Measurements from ENCODE around the gene NPPC.

Gene NPPC

DNA sequence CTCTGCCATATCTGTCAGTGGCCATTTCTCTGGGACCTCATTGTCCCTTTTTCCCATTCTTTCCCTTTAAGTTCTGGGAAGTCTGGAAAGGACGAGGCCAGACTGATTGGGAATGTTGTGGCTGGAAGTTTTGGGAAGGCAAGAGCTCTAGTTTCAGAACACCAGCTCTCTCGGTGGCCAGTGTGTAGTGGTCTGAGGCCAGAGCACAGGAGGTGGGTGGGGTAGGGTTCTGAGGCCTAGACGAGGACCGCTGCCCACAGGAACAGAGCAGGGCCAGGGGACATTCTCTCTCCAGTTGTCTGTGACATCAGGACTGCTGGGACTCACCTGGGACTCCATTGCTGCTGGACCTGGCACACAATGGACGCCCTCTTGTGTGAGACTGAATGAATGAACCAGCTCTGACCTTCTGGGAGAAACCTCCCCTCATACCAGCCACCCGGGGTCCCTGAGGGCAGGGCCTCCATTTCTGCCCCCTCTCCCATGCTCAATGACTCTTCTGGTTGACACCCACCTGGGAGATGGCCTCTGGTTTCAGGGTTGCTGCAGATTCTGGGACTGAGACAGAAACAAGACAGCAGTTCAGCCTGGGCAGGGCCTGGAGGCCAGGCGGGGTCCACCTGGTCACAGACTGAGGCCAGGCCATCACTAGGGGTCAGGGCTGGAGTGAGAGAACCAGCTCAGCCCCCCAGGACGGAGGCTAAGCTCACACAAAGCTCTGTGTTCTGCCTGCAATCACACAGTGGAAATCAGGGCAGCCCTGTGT lies 8.4 kb upstream of the NPPC start:
- DNase-seq: no peak

DNA sequence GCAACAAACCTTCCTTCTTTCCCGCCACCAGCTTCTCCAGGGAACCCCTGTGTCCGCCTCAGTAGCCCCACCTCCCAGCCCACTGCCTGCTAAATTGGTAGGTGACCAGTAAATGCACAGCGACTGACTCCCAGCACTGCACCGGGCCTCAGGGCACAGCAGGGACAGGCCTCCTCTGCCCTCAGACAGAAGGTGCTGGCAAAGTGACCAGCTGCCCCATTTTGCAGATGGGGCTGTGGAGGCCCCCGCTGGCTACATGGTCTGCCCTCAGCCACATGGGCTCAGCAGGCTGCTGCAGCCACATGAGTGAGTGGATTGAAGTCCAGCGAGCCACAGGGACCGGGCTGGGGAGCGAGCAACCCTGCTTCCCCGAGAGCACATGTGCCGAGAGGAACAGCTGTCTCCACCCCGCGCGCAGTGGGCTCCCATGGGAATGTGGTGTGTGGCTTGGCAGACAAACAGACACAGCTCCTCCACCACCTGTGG lies 7.8 kb upstream of the NPPC start:
- no peak for DNase-seq

DNA sequence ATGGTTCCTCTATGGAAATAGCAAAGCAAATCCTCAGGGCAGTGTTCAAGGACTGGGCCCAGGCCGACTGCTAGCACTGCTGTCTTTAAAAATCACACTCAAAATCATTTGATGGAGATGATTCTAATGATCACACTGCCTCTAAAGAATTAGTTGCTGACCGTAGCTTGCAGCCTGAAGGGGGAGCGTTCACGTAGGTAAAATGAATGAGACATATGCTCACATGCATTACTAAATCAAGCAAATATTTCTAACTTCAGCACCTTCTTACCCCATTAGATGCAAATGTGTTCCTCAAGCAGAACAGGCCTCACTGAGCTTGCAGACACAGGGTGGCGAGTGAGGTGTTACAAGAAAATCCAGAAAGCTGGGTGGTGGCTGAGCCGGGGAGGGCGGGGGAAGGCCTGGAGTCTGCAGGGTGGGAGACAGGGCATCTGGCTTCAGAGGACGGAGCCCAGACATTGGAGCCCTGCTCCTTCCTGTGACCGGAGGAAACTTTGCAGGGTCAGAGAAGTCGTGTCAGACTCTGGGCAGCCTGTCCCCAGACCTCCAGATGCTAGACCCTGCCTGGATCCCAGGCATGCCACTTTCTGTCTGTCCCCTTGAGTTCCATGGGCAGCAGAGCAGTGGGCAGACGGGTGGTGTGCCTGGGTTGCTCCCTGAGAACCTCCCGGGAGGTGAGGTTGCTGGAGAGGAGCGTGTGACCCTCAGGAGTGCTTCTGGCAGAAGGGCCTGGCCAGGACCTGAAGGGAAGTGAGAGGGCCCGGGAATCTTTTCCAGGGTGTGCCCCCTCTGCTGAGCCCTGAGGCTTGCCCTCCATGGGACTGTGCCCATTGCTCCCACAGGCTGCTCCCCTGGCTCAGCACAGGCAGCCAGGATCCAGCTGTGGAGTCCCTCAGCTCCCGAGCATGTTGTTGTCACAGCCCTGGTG lies 7.1 kb upstream of the NPPC start:
- DNase-seq: no peak

DNA sequence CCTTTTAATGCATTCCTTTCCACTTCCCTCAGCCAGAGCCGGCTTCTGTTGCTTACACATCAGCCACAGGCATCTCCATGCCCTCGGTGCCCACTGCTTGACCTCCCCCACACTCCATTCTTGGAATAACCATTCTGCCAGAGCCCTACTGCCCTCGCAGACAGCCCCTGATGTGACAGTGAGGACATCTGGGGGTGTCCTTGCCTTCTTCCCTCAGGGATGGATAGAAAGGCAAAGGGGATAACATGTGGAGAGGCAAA lies 6.4 kb upstream of the NPPC start:
- DNase-seq: no peak

DNA sequence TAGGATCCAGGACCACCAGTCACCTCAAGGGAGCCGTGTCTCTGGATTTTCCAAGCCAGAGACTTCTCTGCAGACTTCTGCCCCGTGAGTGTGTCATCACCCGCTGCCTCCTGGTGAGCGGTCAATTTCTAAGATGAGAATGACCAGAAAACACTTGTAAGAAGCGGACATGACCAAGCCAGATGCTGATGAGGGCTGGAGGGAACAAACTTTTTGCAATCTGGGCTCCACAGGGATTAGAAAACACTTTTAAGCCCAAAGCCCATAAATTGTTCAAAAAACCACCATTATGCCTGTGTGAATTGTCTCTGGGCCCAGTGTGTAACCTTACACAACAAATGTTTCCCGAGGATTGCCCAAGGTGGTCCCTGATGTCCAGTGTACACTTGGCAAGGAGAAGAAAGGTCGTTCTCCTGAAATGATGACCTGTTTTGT lies 5.3 kb upstream of the NPPC start:
- DNase-seq: no peak

DNA sequence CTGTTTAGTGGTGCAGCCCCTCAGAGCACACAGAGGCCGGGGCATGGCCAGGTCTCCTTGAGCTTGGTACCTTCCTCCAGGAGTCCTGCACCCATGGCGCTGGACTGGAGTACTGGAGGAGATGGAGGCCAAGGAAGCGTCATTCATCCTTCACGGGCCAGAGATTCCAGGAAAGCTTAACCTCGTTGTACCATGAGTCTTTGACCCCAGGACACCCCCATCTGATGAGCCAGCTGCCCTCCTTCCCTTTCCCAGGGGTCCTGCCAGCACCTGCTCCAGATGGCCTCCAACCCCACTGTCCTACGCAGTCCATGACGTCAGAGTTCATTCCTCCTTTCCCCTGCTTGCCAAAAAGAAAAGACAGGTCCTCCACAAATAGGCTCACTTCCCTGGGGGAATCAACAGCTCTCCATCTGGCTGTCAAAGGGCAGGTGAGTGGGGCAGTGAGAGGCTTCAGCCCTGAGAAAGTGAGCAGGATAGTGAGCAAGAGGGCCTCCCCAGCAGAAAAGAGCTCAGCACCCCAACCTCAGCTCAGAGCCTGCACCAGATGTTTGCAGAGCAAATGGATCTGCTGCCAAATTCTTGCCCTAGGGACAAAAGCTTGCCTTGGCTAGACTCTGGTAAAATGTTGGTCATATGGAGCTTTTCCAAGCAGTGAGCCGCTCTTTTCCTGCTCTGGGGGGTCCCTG lies 4.5 kb upstream of the NPPC start:
- DNase-seq: no peak

DNA sequence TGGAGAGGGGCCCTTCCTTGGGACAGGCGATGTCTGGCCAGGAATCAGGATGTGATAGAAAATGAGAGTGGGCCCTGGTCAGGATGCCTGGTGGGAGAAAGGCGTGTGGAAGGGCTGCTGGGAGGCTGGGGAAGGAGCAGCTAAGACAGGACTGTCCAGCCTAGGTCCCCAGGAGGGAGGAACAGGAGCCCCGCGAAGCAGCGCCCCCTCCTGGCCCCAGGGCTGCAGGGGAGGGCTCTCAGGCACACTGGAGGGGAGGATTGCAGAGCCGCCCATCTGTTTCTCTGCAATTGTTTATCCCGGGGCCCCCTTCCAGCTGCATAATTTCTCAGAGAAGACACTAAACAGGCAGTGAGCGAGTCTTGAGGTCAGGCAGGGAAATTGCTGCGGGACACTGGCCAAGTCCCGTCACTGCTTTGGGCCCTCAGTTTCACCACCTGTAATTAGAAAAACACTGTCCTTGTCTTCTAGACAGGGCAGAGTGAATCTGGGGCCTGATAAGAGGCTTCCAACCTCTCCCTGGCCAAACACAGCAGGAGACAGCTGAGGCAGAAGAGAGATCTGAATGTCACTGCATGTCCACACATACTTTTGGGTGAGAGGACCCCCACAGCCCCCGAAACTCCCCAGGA lies 3.9 kb upstream of the NPPC start:
- no peak for DNase-seq

DNA sequence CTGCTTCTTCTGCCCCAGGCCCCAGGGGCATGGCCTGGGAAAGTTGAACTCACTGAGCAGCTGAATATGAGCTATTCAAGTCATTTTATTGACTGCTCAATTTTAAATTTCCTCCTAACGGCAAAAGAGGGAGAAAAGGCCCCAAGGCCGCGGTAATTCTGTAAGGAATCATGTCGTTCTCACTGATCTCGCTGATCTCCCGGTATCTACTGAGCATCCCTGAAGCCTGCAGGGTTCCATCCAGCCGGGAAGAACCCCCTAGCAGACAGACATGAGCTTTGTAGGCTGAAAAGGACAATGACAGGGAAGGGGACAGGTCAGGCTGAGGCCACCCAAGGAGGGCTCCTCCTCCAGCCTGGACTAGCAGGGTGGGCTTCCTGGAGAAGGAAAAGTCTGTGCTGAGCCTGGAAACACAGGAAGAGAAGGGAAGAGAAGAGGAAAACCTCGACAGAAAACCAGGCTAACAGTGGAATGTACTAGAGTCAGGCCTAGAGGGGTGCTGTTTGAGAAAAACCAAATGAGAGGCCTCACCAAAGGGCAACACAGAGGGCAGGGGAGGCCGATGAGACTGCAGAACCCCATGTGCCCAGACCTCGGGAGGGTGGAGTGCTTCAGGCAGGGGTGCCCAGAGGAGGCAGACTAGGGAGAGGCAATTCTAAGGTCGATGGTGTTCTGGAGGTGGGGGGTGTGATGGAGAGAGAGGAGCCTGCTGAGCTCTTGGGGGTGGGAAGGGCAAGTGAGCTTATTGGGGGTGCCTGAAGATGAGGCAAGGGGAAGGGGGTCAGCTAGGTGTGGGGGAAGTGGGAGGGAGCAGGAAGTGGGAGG lies 2.9 kb upstream of the NPPC start:
- DNase-seq: no peak

DNA sequence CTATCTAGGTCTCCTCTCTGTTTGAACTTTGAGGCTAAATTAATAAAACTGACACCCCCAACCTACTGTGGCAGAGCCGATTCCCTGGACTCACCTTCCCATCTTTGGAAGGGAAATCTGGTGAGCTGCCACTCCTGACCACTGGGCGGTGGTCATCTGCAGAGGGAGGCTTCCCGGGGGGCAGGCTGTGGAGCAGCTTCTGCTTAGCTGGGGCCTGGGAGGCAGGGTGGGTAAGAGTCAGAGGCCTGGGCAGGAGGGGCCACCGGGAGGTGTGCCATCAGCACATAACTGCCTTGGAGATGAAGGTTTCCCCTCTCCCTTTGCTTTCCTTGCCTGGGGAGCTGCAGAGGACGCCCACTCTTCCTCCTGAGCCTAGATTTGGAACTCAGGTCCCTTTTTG lies 2.3 kb upstream of the NPPC start:
- no peak for DNase-seq

DNA sequence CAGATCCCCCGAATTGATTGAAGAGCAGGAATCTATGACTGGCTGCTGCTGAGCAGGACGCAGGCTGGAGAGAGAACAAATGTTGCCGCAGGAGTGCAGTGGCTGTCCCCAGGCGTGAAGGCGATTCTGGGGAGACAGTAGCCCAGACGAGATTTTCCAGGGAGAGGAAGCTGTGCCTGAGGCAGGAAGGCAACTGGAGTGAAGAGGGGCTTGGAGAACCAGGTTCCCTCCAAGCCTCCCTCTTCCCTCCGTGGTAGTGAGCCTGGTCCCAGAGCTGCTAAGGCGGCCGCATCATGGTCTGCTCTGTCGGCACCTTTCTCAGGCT lies 1.3 kb upstream of the NPPC start:
- no peak for DNase-seq

DNA sequence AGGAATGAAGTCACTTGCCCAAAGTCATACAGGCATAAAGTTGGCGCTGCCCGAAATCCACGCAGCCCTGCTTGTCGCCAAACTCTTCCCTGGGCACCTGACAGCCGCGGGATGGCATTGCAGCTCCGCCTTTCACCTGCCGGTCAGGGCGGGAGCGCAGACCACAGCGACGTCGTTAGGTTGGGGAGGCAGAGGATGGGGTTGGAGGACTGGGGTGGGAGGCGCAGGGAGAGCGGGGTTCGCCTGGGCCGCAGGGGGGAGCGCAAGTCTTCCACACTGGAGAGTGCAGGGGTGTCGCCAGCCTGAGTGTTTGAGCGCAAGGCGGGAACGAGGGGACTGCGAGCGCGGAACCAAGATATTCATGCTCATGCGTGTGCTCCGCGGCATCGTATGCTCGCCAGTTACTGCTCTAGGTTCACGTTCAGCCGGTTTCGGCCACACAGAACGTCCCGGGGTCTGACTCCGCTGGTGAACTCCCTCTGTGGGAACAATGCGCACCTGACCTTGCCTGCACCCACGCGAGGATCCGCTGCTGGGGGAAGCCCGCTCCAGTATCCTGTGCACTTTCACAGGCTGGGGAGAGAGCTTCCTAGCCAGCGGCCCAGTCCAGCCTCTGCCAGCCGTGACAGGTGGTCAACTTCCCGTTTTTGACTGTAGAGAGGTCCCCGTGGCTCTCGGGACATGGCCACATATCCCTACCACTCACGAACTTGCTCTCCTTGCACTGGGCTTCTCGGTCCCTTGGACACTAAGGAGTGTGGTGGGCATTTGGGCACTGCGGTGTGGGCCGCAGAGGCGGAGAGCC lies 767 bp upstream of the NPPC start:
- DNase-seq: no peak

DNA sequence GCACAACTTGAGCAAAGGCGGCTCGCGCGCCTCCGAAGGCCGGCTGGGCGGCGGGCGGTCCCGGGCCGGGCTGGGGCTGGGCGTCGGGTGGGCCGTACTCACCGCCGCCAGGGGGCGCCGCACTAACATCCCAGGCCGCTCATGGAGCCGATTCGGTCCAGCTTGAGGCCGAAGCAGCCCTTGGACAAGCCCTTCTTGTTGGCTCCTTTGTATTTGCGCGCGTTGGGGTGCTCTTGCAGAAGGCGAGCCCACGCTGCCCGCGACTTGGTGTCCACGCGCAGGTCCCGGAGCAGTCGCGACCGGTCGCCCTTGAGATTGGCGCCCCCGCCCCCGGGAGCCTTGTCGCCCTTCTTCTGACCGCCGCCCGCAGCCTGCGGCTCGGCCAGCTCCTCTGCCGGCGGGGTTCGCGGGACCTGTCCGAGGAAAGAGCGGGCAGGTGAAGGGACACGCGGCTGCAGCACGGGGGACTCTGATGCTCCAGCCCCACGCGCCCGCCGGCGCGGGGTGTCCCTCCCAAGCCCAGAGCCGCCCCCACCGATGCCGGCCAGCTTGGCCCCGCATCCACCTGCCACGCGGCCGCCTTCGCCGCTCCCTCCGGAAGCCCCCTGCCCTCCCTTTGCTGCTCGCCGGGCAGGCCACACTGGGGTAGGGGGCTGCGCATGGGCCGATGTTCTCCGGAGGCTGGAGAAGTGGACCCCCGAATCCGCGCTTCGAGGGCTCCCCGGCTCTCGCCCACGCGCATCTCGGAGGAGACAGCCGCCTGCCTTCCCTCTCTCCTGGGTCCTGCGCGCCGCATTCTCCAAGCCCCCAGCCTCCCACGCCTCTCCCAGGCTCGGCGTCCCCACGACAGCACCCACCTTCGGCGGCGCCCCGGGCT lies 655 bp downstream of the NPPC start:
- DNase-seq: peak; percentile 58 to 66

DNA sequence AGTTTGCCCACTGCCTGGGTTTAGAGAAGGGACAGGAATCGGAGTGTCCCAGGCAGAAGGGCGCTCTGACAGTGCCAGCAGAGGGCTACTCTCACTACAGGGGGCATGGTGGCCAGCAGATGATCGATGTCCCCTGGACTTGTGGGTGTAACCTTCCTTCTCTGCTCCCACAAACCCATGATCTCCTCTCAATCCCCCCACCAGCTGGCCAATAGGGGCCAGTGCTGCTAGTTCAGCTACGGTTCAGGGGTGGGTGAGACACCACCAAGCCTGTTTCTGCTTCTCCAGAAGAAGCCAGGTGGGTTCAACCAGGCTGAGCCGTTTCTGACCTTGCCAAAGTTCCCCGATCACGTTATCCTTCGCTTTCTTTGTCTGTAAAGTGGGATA lies 1.3 kb downstream of the NPPC start:
- no peak for DNase-seq

DNA sequence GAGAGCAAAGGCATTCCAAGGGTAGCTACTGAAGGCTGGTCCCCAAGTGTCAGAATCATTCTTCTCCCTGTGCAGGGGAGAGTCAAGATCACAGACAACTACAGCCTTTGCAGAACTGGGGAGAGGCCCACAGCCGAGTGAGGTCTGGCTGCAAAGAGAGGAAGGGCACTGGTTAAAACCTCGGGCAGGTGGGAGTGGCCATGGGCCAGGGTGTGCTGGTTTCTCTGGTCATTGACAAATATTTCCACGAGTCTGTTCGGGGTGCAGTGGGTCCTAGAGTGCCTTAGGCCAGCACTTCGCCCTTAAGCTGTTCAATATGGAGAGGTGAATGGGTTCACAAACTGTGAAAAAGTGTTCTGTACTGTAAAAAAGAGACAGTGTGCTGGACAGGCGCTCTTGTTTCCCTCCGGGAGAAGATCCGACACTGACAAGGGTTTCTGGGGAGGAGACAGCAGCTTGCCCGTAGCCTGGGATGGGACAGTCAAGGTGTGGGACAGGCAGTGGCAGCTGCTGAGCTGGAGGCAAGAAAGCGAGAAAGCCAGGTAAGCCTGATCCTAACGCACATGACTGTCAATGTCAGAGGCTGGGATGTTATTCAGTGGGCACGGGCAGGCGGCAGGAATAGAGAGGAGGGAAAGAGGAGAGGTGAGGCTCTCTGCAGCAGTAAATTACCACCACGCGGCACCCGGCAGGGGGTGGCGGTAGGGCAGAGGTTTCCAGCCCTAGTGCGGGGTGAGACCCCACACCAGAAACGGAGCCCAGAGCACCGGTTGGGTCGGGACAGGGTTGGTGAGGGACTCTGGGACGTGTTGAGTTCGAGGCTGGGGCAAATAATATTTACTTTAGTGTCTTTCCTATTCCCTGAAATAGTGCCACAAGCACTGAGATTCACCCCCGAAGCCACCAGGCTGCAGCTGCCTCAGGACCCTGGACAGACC lies 2.0 kb downstream of the NPPC start:
- DNase-seq: no peak

DNA sequence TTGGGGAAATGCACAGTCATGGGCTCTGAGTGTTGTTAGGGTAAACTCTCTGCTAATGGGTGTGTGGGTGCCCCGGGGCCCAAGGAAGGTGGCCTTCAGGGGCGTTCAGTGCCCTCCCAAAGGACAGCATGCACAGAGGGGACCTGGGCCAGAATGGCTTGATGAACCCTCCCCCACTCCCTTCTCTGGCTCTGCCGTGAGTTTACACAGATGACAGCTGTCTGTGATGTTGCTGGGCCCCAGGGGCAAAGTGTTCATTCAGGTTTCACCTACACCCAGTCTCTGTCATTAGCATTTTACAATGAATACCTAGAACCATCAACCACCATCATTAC lies 3.2 kb downstream of the NPPC start:
- DNase-seq: no peak

DNA sequence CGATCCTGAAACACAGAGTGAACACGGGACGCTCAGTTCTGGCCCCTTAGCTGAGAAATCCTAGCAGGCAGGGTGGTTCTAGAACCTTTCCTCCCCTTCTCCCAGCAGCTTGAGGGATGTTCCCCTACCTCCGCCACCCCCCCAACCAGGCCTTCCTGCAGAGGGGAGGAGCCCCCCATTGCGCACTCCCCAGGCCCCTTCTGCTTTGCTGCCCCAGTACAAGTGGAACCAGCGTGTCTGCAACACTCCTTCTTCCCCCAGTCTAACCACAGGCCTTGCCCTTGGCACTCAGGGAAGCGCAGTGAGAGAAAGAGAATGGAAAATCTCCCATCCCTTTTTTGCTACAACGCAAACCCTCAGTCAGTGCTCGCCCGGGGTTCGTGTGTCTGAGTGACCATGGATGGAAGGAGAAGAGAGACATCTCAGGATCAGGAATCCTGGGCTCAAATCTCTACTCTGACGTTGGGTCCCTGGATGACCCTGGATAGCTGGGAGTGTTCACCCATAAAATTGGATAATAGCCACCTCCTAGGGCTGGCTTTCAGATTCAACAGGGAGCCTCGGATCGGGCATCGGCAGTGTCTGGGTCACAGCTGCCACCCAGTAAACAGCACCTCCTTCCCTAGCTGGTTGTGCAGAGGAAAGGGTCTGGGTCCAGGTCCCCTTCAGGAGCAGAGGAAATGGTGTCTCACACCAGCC lies 3.7 kb downstream of the NPPC start:
- no peak for DNase-seq

DNA sequence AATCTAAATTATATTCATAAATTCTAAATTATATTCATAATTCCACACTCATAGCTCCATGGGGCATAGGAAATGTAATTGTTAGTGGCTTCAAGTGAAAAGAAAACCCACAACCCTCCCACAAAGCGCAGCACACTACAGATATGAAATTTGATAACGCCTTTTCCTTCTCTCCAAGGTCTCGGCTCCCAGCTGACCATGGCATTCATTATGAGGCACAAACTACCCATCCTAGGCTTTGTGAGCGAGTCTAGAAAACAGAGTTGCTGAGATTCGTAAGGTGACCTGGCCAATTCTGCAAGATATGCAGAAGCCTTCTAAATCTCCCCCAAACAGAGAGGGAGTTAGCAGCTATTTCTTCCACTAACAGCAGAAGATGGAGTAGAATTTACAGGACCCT lies 5.4 kb downstream of the NPPC start:
- no peak for DNase-seq

DNA sequence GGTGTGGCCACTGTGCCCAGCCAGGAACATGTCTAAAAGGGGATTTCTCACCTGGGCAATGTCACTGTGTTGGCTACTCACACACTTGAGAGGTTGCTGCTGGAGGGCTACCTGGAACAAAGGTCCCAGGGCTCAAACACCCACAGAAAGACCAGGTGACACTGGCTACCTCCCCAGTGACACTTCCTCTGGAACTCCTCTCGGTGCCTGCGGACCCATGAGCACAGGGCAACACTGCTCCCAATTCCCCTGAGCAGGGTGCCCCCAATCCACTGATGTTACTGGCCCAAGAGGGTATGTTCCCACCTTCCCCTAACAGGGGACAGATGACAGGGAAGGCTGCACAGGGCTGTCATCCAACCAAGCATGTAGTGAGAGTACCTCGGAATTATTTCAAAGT lies 5.8 kb downstream of the NPPC start:
- no peak for DNase-seq
